ENCODE data around the gene MAGEA11.
"Not testable (repeated sequence)": the region's sequence is repeated elsewhere in the genome, so short reads cannot be mapped to it uniquely, and the experiment has no call there.

Gene MAGEA11

GRCh38 chrX:149711545-149712236 lies at the start of gene MAGEA11:
MAGEA11 (plus strand) TSS chrX:149712060; CDS start chrX:149713160, 1,100 bp downstream.
- no peak within 1 kb of the TSS for H3K4me3 ChIP-seq (ENCODE audit: low read length)
- no peaks in the 10 kb centered on the region for H3K27me3 ChIP-seq (ENCODE audit: control insufficient read depth, insufficient read depth, low read length)
- no peak within 1 kb of the TSS for H3K27ac ChIP-seq (ENCODE audit: low read length)
- no peaks in the 10 kb centered on the region for H3K36me3 ChIP-seq (ENCODE audit: control insufficient read depth, low read depth, low read length)
- H3K4me1 ChIP-seq (ENCODE audit: control insufficient read depth, low read depth, low read length): no peaks in the 10 kb centered on the region
- no peak within 1 kb of the TSS for H3K9ac ChIP-seq (ENCODE audit: low read length)
- peaks cover 10% of the 10 kb centered on the region for H3K9me3 ChIP-seq (ENCODE audit: control insufficient read depth, low read depth, low read length)

GRCh38 chrX:149675088-149675487 lies 36.8 kb upstream of the MAGEA11 start:
- not testable (repeated sequence) for H3K9ac ChIP-seq (ENCODE audit: low read length); H3K27ac ChIP-seq (ENCODE audit: low read length); H3K4me3 ChIP-seq (ENCODE audit: low read length); H3K9me3 ChIP-seq (ENCODE audit: control insufficient read depth, low read depth, low read length); H3K4me1 ChIP-seq (ENCODE audit: control insufficient read depth, low read depth, low read length); H3K36me3 ChIP-seq (ENCODE audit: control insufficient read depth, low read depth, low read length); H3K27me3 ChIP-seq (ENCODE audit: control insufficient read depth, insufficient read depth, low read length)

GRCh38 chrX:149675554-149675953 lies 36.3 kb upstream of the MAGEA11 start:
- H3K9me3 ChIP-seq (ENCODE audit: control insufficient read depth, low read depth, low read length): not testable (repeated sequence)

GRCh38 chrX:149679164-149679678 lies 32.6 kb upstream of the MAGEA11 start:
- not testable (repeated sequence) for H3K4me3 ChIP-seq (ENCODE audit: low read length); H3K9me3 ChIP-seq (ENCODE audit: control insufficient read depth, low read depth, low read length); H3K27me3 ChIP-seq (ENCODE audit: control insufficient read depth, insufficient read depth, low read length); H3K9ac ChIP-seq (ENCODE audit: low read length); H3K36me3 ChIP-seq (ENCODE audit: control insufficient read depth, low read depth, low read length); H3K27ac ChIP-seq (ENCODE audit: low read length)
- H3K4me1 ChIP-seq (ENCODE audit: control insufficient read depth, low read depth, low read length): peaks cover 18% of the 10 kb centered on the region

More at GRCh38 chrX:149675554-149675953, 36.3 kb upstream of the MAGEA11 start:
- H3K4me3 ChIP-seq (ENCODE audit: low read length); H3K27me3 ChIP-seq (ENCODE audit: control insufficient read depth, insufficient read depth, low read length); H3K36me3 ChIP-seq (ENCODE audit: control insufficient read depth, low read depth, low read length); H3K9ac ChIP-seq (ENCODE audit: low read length); H3K4me1 ChIP-seq (ENCODE audit: control insufficient read depth, low read depth, low read length); H3K27ac ChIP-seq (ENCODE audit: low read length): not testable (repeated sequence)

DNA sequence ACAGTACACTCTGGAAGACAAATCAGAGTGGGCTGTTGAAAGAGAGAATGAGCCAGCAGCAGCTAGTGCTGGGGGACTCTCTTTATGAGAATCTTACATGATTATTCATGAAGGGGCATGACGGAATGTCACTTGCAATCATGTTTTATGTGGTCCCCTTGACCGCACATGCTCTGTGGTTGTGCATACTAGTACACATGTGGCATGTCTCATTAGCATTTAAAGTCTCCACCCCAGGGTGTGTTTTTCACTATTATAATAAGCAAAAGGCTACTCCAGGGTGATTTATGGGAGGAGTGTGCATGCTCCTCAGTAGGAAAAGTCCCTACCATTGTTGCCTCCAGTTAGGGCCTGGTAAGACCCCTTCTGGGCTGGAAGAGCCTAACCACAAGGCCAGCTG lies 30.7 kb upstream of the MAGEA11 start:
- H3K4me1 ChIP-seq (ENCODE audit: control insufficient read depth, low read depth, low read length): peaks cover 18% of the 10 kb centered on the region
- H3K27me3 ChIP-seq (ENCODE audit: control insufficient read depth, insufficient read depth, low read length): no peaks in the 10 kb centered on the region
- H3K9ac ChIP-seq (ENCODE audit: low read length): no peak overlapping the region
- H3K27ac ChIP-seq (ENCODE audit: low read length): no peak overlapping the region
- no peaks in the 10 kb centered on the region for H3K36me3 ChIP-seq (ENCODE audit: control insufficient read depth, low read depth, low read length)
- no peak overlapping the region for H3K4me3 ChIP-seq (ENCODE audit: low read length)
- no peaks in the 10 kb centered on the region for H3K9me3 ChIP-seq (ENCODE audit: control insufficient read depth, low read depth, low read length)

- H3K27me3 ChIP-seq (ENCODE audit: control insufficient read depth, insufficient read depth, low read length): no peaks in the 10 kb centered on the region
- H3K9me3 ChIP-seq (ENCODE audit: control insufficient read depth, low read depth, low read length): no peaks in the 10 kb centered on the region
- H3K9ac ChIP-seq (ENCODE audit: low read length): no peak overlapping the region
- no peaks in the 10 kb centered on the region for H3K36me3 ChIP-seq (ENCODE audit: control insufficient read depth, low read depth, low read length)
- H3K27ac ChIP-seq (ENCODE audit: low read length): no peak overlapping the region
- peaks cover 18% of the 10 kb centered on the region for H3K4me1 ChIP-seq (ENCODE audit: control insufficient read depth, low read depth, low read length)
- no peak overlapping the region for H3K4me3 ChIP-seq (ENCODE audit: low read length)
These were observed 29.8 kb upstream of the MAGEA11 start for GRCh38 chrX:149682031-149682430.

- Histone ChIP-seq H3K36me3 (ENCODE audit: control insufficient read depth, low read depth, low read length) (no peaks in the 10 kb centered on the region), H3K27ac (ENCODE audit: low read length) (no peak overlapping the region), H3K9ac (ENCODE audit: low read length) (no peak overlapping the region)
These were observed 28.6 kb upstream of the MAGEA11 start for GRCh38 chrX:149682956-149683947.

GRCh38 chrX:149683966-149684730 lies 27.7 kb upstream of the MAGEA11 start:
- Histone ChIP-seq H3K4me3 (ENCODE audit: low read length) (no peak overlapping the region), H3K27ac (ENCODE audit: low read length) (no peak overlapping the region), H3K9me3 (ENCODE audit: control insufficient read depth, low read depth, low read length) (no peaks in the 10 kb centered on the region), H3K27me3 (ENCODE audit: control insufficient read depth, insufficient read depth, low read length) (no peaks in the 10 kb centered on the region), H3K4me1 (ENCODE audit: control insufficient read depth, low read depth, low read length) (peaks cover 18% of the 10 kb centered on the region), H3K9ac (ENCODE audit: low read length) (no peak overlapping the region), H3K36me3 (ENCODE audit: control insufficient read depth, low read depth, low read length) (no peaks in the 10 kb centered on the region)

More at GRCh38 chrX:149682956-149683947, 28.6 kb upstream of the MAGEA11 start:
- Histone ChIP-seq H3K4me1 (ENCODE audit: control insufficient read depth, low read depth, low read length) (peaks cover 18% of the 10 kb centered on the region), H3K9me3 (ENCODE audit: control insufficient read depth, low read depth, low read length) (no peaks in the 10 kb centered on the region), H3K27me3 (ENCODE audit: control insufficient read depth, insufficient read depth, low read length) (no peaks in the 10 kb centered on the region), H3K4me3 (ENCODE audit: low read length) (no peak overlapping the region)

DNA sequence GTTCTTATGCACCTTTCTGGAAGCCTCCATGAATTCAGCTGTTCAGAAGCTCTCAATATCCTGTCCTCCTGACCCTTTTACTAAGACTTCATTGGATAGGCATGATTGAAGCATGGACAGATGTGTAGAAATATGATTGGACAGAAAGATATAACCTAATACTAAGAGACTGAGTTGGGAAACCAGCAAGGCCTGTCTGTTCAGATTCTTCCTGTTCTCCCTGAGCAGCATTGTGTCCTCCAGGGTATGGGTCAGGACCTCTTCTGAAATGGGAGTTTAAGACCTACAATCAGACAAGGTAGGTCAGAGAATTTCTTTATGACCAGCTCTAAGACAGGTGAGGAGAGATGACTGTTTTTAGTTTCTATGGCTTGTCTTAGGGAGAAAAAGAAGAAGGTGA lies 23.9 kb upstream of the MAGEA11 start:
- no peaks in the 10 kb centered on the region for H3K27me3 ChIP-seq (ENCODE audit: control insufficient read depth, insufficient read depth, low read length)
- peaks cover 3% of the 10 kb centered on the region for H3K4me1 ChIP-seq (ENCODE audit: control insufficient read depth, low read depth, low read length)
- H3K9me3 ChIP-seq (ENCODE audit: control insufficient read depth, low read depth, low read length): peaks cover 4% of the 10 kb centered on the region
- no peaks in the 10 kb centered on the region for H3K36me3 ChIP-seq (ENCODE audit: control insufficient read depth, low read depth, low read length)
- no peak overlapping the region for H3K9ac ChIP-seq (ENCODE audit: low read length)
- H3K27ac ChIP-seq (ENCODE audit: low read length): no peak overlapping the region
- no peak overlapping the region for H3K4me3 ChIP-seq (ENCODE audit: low read length)

DNA sequence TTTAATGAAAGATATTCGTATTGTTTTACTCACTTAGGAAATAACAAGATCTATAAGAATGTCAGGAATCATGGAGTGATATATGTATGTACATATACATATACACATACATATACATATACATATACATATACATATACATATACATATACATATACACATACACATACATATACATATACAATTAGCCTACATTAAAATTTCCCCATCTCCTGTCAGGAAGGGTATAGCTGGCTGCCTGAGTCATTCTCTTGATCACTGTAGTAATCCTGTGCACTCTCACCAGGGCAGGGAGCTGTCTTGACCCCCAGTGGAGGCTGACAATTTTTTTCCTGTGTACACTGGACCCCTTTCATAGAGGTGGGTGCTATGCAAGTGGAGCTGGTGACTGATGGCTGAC lies 23.3 kb upstream of the MAGEA11 start:
- no peak overlapping the region for H3K27ac ChIP-seq (ENCODE audit: low read length)
- H3K36me3 ChIP-seq (ENCODE audit: control insufficient read depth, low read depth, low read length): no peaks in the 10 kb centered on the region
- H3K27me3 ChIP-seq (ENCODE audit: control insufficient read depth, insufficient read depth, low read length): no peaks in the 10 kb centered on the region
- H3K9me3 ChIP-seq (ENCODE audit: control insufficient read depth, low read depth, low read length): peaks cover 4% of the 10 kb centered on the region
- H3K4me1 ChIP-seq (ENCODE audit: control insufficient read depth, low read depth, low read length): peaks cover under 1% of the 10 kb centered on the region
- H3K9ac ChIP-seq (ENCODE audit: low read length): no peak overlapping the region
- H3K4me3 ChIP-seq (ENCODE audit: low read length): no peak overlapping the region

GRCh38 chrX:149691794-149692193 lies 20.1 kb upstream of the MAGEA11 start:
- no peak overlapping the region for H3K27ac ChIP-seq (ENCODE audit: low read length)
- no peak overlapping the region for H3K4me3 ChIP-seq (ENCODE audit: low read length)
- H3K27me3 ChIP-seq (ENCODE audit: control insufficient read depth, insufficient read depth, low read length): no peaks in the 10 kb centered on the region
- peaks cover 29% of the 10 kb centered on the region for H3K9me3 ChIP-seq (ENCODE audit: control insufficient read depth, low read depth, low read length)
- no peaks in the 10 kb centered on the region for H3K36me3 ChIP-seq (ENCODE audit: control insufficient read depth, low read depth, low read length)
- no peak overlapping the region for H3K9ac ChIP-seq (ENCODE audit: low read length)
- no peaks in the 10 kb centered on the region for H3K4me1 ChIP-seq (ENCODE audit: control insufficient read depth, low read depth, low read length)

Data from iPS-18a (cell line).